GM21360 (cell line): Measurements from ENCODE around the gene TMEM168.

Source experiments
- ATAC-seq: cut with Tn5 transposase; IDR thresholded peaks from one replicate; pipeline ENCODE4 v1.9.1; 2021; ENCODE audit warnings: mild to moderate bottlenecking, moderate library complexity; ENCODE audit not compliant: unreplicated experiment

Gene TMEM168

GRCh38 chr7:112723416-112723815 lies 66.8 kb downstream of the TMEM168 start:
- ATAC-seq: no peak

- no peak for ATAC-seq
Measured at GRCh38 chr7:112721366-112721765, 68.8 kb downstream of the TMEM168 start.

- ATAC-seq: no peak
Measured at GRCh38 chr7:112715525-112715924, 74.7 kb downstream of the TMEM168 start.

GRCh38 chr7:112714917-112715316 lies 75.3 kb downstream of the TMEM168 start:
- no peak for ATAC-seq
